HG02852 (cell line): Measurements from ENCODE around the gene SCAI.
"Not testable (repeated sequence)": the region's sequence is repeated elsewhere in the genome, so short reads cannot be mapped to it uniquely, and the experiment has no call there.

Source experiments
- ATAC-seq: cut with Tn5 transposase; IDR thresholded peaks from one replicate; pipeline ENCODE4 v1.9.1; 2021; ENCODE audit warnings: mild to moderate bottlenecking, moderate library complexity; ENCODE audit not compliant: unreplicated experiment

Gene SCAI

GRCh38 chr9:125043148-125043547, 100.2 kb downstream of the SCAI start:
- no peak for ATAC-seq

GRCh38 chr9:125038166-125038565, 105.2 kb downstream of the SCAI start:
- ATAC-seq: no peak

GRCh38 chr9:125028041-125028440, 115.3 kb downstream of the SCAI start:
- no peak for ATAC-seq

- ATAC-seq: no peak
Observed at GRCh38 chr9:125024917-125025316, 118.4 kb downstream of the SCAI start.

GRCh38 chr9:125021069-125021468, 122.3 kb downstream of the SCAI start:
- no peak for ATAC-seq

- not testable (repeated sequence) for ATAC-seq
Observed at GRCh38 chr9:125015655-125016054, 127.7 kb downstream of the SCAI start.

GRCh38 chr9:125012013-125012412, 131.3 kb downstream of the SCAI start:
- ATAC-seq: not testable (repeated sequence)

- no peak for ATAC-seq
Observed at GRCh38 chr9:125008599-125008998, 134.7 kb downstream of the SCAI start.

GRCh38 chr9:125003332-125003731, 140.0 kb downstream of the SCAI start:
- ATAC-seq: no peak

GRCh38 chr9:124983698-124984097, 159.6 kb downstream of the SCAI start:
- no peak for ATAC-seq

- ATAC-seq: no peak
Observed at GRCh38 chr9:124980431-124980830, 162.9 kb downstream of the SCAI start.

- ATAC-seq: no peak
Observed at GRCh38 chr9:124975131-124975530, 168.2 kb downstream of the SCAI start.

GRCh38 chr9:124973807-124974206, 169.5 kb downstream of the SCAI start:
- ATAC-seq: no peak

GRCh38 chr9:124972241-124972770, 171.0 kb downstream of the SCAI start:
- ATAC-seq: no peak

- ATAC-seq: no peak
Observed at GRCh38 chr9:124969401-124969800, 173.9 kb downstream of the SCAI start.

- ATAC-seq: no peak
Observed at GRCh38 chr9:124968238-124968637, 175.1 kb downstream of the SCAI start.

GRCh38 chr9:124965775-124966568, 177.4 kb downstream of the SCAI start:
- ATAC-seq: not testable (repeated sequence)

- no peak for ATAC-seq
Observed at GRCh38 chr9:124964604-124965003, 178.7 kb downstream of the SCAI start.

- ATAC-seq: no peak
Observed at GRCh38 chr9:124964056-124964455, 179.3 kb downstream of the SCAI start.

- no peak for ATAC-seq
Observed at GRCh38 chr9:124960409-124960752, 182.9 kb downstream of the SCAI start.

GRCh38 chr9:124959671-124960408, 183.5 kb downstream of the SCAI start:
- not testable (repeated sequence) for ATAC-seq

- ATAC-seq: no peak
Observed at GRCh38 chr9:124954255-124954654, 189.1 kb downstream of the SCAI start.
